Ishikawa (cell line): ENCODE data around the gene TMEM14A.

ENCODE experiments used
- CEBPB ChIP-seq: IDR thresholded peaks from 2 replicates; pipeline ENCODE4 v1.6.1; 2012
- CREB1 ChIP-seq: IDR thresholded peaks from 2 replicates; pipeline ENCODE4 v1.6.1; 2012; ENCODE audit warnings: low read depth
- EGR1 ChIP-seq: IDR thresholded peaks from 2 replicates; pipeline ENCODE4 v1.6.1; 2012
- EP300 ChIP-seq: IDR thresholded peaks from 2 replicates; pipeline ENCODE4 v1.6.1; 2012; ENCODE audit warnings: borderline replicate concordance
- FOXM1 ChIP-seq: IDR thresholded peaks from 2 replicates; pipeline ENCODE4 v1.6.1; 2012; ENCODE audit warnings: low read depth, borderline replicate concordance
- NFIC ChIP-seq: IDR thresholded peaks from 2 replicates; pipeline ENCODE4 v1.6.1; 2012
- RAD21 ChIP-seq: IDR thresholded peaks from 2 replicates; pipeline ENCODE4 v1.6.1; 2012; ENCODE audit warnings: low read depth
- TAF1 ChIP-seq: IDR thresholded peaks from 2 replicates; pipeline ENCODE4 v1.6.1; 2012; ENCODE audit warnings: low read depth, mild to moderate bottlenecking
- TCF12 ChIP-seq: IDR thresholded peaks from 2 replicates; pipeline ENCODE4 v1.6.1; 2012; ENCODE audit warnings: low read depth
- TEAD4 ChIP-seq: IDR thresholded peaks from 2 replicates; pipeline ENCODE4 v1.6.1; 2012
- USF1 ChIP-seq: IDR thresholded peaks from 2 replicates; pipeline ENCODE4 v1.6.1; 2012
- YY1 ChIP-seq: IDR thresholded peaks from 2 replicates; pipeline ENCODE4 v1.6.1; 2012; ENCODE audit warnings: low read depth
- ZBTB7A ChIP-seq: IDR thresholded peaks from 2 replicates; pipeline ENCODE4 v1.6.1; 2012; ENCODE audit warnings: low read depth
- TF ChIP-seq, protein P1 (sequence below): IDR thresholded peaks from 2 replicates; pipeline ENCODE4 v1.6.1; 2012; ENCODE audit warnings: low read depth, mild to moderate bottlenecking
- TF ChIP-seq, protein P2 (sequence below): IDR thresholded peaks from 2 replicates; pipeline ENCODE4 v1.6.1; 2012

TMEM14A gene

DNA sequence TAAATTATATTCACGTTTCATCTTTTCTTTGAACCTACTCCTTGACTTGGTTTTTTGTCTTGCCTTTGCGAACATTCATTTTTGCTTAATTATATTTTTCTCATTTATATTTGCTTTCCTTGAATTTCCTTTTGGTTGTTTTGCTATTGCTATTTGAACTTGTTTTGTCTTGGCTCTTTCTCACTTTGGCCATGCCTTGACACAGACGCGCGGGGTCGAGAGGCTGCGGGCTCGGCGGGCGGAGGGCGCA is 7.1 kb upstream of the TMEM14A start:
- no peak for TF ChIP-seq TEAD4
- TF ChIP-seq EP300: no peak
- no peak; the same call in none of the 2 replicates for TF ChIP-seq CREB1
- no peak for TF ChIP-seq USF1
- TF ChIP-seq, protein P1, sequence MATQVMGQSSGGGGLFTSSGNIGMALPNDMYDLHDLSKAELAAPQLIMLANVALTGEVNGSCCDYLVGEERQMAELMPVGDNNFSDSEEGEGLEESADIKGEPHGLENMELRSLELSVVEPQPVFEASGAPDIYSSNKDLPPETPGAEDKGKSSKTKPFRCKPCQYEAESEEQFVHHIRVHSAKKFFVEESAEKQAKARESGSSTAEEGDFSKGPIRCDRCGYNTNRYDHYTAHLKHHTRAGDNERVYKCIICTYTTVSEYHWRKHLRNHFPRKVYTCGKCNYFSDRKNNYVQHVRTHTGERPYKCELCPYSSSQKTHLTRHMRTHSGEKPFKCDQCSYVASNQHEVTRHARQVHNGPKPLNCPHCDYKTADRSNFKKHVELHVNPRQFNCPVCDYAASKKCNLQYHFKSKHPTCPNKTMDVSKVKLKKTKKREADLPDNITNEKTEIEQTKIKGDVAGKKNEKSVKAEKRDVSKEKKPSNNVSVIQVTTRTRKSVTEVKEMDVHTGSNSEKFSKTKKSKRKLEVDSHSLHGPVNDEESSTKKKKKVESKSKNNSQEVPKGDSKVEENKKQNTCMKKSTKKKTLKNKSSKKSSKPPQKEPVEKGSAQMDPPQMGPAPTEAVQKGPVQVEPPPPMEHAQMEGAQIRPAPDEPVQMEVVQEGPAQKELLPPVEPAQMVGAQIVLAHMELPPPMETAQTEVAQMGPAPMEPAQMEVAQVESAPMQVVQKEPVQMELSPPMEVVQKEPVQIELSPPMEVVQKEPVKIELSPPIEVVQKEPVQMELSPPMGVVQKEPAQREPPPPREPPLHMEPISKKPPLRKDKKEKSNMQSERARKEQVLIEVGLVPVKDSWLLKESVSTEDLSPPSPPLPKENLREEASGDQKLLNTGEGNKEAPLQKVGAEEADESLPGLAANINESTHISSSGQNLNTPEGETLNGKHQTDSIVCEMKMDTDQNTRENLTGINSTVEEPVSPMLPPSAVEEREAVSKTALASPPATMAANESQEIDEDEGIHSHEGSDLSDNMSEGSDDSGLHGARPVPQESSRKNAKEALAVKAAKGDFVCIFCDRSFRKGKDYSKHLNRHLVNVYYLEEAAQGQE: no peak
- no peak for TF ChIP-seq NFIC
- no peak for TF ChIP-seq TCF12
- TF ChIP-seq YY1: no peak
- TF ChIP-seq RAD21: no peak
- TF ChIP-seq, protein P2, sequence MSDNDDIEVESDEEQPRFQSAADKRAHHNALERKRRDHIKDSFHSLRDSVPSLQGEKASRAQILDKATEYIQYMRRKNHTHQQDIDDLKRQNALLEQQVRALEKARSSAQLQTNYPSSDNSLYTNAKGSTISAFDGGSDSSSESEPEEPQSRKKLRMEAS: no peak
- no peak for TF ChIP-seq CEBPB
- TF ChIP-seq TAF1: no peak
- no peak for TF ChIP-seq FOXM1
- TF ChIP-seq ZBTB7A: no peak
- no peak for TF ChIP-seq EGR1

DNA sequence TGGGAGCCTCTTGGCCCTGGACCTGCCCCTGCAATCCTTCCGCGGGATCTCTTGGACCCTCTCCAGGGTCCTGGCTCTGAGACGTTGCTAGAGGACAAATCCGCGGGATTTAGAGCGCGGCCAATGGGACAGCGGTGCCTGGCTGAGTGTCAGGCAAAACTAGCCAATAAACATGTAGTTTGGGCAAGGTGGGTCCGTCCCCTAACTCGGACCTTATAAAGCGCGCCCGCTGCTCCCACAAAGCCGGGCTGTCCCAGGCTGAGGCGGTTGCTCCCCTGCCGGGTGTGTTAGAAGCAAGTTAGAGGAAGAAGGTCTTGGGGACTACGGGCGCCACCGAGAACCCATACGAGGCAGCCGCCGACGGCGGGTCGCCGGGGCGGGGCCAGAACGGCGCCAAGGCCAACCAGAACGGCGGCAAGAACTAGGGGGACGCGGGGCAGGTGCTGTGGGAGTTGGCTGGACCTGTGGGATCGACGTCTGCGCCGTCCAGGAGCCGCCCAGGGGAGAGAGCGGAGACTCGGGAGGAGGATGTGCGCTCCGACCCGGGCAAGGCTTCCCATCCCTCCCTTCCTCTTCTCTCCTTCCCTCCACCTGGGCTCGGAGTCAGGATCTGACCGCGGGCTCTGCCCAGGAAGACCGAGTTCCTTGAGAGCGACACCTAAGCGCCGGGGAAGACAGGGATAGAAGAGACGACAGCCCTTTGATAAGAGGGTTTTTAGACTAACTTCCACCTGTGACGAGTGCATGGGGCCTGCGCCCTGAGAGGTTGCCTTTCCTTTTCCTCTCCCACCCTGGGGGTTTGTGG is 6.5 kb upstream of the TMEM14A start:
- no peak for TF ChIP-seq CEBPB
- TF ChIP-seq, protein P1: no peak
- TF ChIP-seq ZBTB7A: peak; percentile 98
- 0 out of 2 replicates have a peak, but pooled peaks have one; percentile 29 for TF ChIP-seq TCF12
- peak; percentile 51; the same call in 1 of the 2 replicates for TF ChIP-seq CREB1
- no peak for TF ChIP-seq TEAD4
- TF ChIP-seq, protein P2: peak; percentile 40; the same call in 1 of the 2 replicates
- no peak for TF ChIP-seq USF1
- TF ChIP-seq TAF1: peak; percentile 56
- TF ChIP-seq NFIC: 0 out of 2 replicates have a peak, but pooled peaks have one; percentile 36
- TF ChIP-seq EP300: no peak
- TF ChIP-seq RAD21: no peak
- TF ChIP-seq FOXM1: 0 out of 2 replicates have a peak, but pooled peaks have one; percentile 45
- TF ChIP-seq YY1: no peak
- no peak for TF ChIP-seq EGR1

GRCh38 chr6:52664991-52665686 is 5.8 kb upstream of the TMEM14A start:
- TF ChIP-seq USF1 (no peak), TEAD4 (no peak), EGR1 (no peak), YY1 (no peak), RAD21 (no peak), ZBTB7A (no peak), NFIC (no peak), TAF1 (no peak), TCF12 (no peak), CREB1 (no peak), EP300 (no peak)
- TF ChIP-seq, protein P2: no peak
- TF ChIP-seq, protein P1: no peak
